SKM-1 (cell line): ENCODE measurements around the gene ARHGAP26.

Experiments used
- DNase-seq: peaks from one replicate; lab custom pipeline; 2025; ENCODE audit not compliant: unreplicated experiment; lab: John Stamatoyannopoulos, UW

Gene ARHGAP26, protein sequence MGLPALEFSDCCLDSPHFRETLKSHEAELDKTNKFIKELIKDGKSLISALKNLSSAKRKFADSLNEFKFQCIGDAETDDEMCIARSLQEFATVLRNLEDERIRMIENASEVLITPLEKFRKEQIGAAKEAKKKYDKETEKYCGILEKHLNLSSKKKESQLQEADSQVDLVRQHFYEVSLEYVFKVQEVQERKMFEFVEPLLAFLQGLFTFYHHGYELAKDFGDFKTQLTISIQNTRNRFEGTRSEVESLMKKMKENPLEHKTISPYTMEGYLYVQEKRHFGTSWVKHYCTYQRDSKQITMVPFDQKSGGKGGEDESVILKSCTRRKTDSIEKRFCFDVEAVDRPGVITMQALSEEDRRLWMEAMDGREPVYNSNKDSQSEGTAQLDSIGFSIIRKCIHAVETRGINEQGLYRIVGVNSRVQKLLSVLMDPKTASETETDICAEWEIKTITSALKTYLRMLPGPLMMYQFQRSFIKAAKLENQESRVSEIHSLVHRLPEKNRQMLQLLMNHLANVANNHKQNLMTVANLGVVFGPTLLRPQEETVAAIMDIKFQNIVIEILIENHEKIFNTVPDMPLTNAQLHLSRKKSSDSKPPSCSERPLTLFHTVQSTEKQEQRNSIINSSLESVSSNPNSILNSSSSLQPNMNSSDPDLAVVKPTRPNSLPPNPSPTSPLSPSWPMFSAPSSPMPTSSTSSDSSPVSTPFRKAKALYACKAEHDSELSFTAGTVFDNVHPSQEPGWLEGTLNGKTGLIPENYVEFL

DNA sequence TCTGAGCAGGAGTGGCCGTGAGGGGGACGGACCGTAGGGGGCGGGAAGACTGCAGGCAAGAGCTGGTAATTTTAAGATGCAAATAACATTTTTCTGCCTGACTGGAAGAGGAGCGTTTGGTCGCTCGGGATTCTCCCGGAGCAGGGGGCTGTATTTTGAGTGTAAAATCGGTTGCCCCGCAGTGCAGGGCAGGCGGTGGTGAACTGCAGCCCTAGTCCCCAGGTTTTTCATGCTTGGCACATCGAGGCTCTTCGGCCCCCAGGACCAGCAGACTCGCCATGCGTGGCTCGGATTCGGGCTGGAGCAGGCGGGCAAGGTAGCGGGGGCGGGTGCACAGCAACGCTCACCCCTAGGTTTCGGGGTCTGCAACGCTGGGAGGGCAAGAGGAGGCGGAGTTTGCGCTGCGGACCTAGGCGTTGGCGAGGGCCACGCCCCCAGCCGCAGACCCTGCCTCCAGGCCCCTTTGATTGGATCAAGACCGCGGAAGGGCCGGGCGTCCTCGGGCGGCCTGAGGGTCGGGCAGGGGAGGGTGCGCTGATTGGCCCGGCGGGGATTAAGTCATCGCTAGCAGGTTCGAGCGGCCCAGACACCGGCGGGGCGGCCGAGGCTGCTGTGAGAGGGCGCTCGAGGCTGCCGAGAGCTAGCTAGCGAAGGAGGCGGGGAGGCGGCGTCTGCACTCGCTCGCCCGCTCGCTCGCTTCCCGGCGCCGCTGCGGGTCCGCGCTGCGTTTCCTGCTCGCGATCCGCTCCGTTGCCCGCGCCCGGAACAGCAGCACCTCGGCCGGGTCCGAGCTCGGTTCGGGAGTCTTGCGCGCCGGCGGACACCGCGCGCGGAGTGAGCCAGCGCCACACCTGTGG, at the start of gene ARHGAP26:
Gene ARHGAP26, plus strand, starts transcription at position 585 of the 857 bp plus-strand sequence. CDS start 385 bp downstream, outside the sequence.
- DNase-seq: peak; percentile 92

DNA sequence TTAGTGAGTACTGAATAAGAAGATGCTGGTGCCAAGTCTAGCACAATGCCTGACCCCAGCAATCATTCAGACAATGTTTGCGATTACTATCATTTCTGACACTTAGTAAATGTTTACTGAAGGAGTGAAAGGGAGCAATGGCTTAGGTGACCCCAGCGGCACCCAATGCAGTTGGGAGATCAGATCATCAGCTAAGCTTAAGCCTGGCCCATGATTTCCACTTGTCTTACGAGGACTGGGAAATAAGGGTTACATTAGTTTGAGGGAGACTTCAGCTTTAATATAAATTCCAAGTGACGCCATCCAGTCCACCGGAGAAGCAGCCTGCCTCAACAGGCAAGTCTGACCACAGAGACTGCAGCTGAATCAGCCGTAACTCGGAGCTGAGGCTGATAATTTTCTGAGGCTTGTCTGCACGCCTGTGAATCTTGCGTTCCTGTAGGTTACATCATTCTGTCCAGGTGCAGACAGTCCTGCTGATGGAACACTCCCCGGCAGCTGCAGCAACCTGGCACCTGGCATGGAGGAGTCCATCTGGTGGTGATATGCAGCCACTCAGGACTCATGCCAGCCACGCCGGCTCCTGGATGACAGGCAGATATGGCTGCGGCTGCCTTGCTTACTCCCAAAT, 49.4 kb upstream of the ARHGAP26 start:
- no peak for DNase-seq

DNA sequence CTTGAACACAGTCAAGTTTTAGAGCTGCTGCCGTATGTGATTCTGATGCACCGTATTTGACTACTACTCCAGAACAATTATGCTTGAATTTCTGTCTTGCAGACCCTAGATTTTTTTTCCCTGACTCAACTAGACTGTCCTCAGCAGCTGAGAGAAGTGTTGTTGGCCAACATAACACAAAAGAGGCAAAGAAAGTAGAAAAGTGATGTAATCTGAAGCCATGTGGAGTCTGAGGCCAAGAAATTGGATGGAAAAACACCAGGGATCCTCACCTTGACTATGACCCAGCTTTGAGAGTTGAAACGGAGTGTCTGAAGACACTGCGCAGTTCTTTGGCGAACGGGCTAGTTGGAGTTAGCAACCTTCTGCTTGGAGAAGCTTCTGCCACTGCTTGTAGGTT, 48.0 kb upstream of the ARHGAP26 start:
- no peak for DNase-seq

DNA sequence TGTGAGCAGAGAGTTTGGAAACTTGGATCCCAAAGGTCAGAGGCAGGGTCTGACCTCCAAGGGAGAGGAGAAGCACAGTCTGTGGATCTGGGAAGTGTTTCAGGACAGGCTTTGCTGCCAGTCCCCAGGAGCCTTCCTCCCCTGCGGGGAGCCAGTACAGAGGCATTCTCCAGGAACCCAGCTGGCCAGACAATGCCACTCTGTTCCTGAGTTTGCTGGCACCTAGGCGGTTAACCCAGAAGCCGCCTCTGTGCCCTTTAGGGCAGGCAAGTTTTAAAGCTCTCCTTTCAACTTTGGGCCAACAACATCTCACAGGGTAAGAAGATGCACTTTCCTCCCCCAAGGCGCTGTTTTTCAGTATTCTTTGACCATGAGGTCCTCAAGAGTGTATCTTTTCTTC, 47.3 kb upstream of the ARHGAP26 start:
- DNase-seq: no peak

DNA sequence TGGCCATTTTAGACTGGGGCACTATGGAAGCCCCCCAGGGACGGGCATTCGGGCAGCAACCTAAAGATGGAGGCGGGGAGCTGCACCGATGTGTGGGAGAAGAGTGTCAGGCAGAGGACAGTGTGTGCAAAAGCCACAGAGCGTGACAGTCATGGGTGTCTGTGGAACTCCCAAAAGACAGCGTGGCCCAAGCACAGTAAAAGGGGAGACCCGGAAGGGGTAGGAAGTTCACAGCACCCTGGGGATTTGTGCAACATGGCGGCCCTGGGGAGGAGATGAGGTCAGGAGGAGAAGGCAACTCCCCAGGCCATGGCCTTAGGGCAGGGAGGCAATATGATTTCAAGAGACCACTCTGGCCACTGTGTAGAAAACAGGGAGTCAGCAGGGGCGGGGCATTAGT, 45.4 kb upstream of the ARHGAP26 start:
- DNase-seq: no peak

DNA sequence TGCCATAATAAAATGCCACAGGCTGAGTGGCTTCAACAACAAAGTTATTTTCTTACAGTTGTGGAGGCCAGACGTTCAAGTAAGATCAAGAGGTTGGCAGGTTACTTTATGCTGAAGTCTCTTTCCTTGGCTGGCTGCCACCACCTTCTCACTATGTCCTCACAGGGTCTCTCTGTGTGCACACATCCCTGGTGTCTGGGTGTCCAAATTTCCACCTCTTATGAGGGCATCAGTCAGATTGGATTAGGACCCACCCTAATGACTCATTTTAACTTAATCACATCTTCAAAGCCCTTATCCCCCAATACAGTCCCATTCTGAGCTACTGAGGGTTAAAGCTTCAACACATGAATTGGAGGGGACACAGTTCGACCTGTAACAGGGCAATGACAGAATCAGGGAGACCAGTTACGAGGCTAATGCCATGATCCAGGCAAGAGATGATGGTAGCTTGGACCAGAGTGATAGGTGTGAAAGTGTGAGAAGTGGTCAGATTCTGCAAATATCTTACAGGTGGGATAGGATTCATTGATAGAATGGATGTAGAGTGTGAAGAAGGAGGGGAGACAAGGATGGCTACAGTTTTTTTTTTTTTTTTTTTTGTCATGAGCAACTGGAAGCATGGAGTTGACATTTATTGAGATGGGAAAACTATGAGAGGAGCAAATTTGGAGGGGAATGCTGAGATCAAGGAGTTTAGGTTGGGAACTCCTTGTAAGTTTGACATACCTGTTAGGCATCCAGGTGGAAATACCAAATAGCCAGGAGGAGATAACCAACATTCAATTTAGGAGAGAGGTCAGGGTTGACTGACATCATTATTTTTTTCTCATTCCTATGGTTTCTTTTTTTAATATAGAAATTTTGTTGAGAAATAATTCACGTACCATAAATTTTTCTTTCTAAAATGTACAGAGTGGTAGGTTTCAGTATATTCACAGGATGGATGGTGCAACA, 44.7 kb upstream of the ARHGAP26 start:
- no peak for DNase-seq

DNA sequence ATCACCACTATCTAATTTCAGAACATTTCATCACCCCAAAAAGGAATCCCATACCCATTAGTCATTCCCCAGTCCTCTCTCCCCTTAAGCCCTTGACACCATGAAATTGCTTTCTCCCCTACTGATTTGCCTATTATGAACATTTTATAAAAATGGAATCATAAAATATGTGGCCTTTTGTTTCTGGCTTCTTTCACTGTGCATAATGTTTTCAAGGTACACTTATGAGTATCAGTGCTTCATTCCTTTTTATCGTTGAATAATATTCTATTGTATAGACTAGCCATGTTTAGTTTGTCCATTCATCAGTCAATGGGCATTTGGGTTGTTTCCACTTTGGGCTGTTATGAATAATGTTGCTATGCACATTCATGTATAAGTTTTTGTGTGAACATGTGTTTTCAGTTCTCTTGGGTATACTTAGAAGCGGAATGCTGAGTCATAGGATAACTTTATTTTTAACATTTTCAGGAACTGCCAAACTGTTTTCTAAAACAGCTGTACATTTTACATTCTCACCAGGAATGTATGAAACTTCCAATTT, 43.9 kb upstream of the ARHGAP26 start:
- DNase-seq: peak; percentile 47

DNA sequence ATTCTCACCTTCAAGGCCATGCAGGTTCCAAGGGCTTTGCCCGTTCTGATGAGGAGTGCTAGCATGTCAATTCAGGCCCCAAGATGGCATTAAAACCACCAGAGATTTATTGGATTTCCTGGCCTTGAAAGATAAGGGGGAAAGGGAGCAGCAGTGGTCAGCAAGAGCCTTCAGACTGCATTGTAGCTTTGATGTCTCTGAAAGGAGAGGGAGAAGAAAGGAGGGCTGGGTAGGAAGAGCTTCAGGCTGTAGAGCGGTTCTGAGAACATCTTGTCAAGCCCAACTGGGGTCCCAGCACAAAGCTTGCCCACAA, 42.5 kb upstream of the ARHGAP26 start:
- no peak for DNase-seq

DNA sequence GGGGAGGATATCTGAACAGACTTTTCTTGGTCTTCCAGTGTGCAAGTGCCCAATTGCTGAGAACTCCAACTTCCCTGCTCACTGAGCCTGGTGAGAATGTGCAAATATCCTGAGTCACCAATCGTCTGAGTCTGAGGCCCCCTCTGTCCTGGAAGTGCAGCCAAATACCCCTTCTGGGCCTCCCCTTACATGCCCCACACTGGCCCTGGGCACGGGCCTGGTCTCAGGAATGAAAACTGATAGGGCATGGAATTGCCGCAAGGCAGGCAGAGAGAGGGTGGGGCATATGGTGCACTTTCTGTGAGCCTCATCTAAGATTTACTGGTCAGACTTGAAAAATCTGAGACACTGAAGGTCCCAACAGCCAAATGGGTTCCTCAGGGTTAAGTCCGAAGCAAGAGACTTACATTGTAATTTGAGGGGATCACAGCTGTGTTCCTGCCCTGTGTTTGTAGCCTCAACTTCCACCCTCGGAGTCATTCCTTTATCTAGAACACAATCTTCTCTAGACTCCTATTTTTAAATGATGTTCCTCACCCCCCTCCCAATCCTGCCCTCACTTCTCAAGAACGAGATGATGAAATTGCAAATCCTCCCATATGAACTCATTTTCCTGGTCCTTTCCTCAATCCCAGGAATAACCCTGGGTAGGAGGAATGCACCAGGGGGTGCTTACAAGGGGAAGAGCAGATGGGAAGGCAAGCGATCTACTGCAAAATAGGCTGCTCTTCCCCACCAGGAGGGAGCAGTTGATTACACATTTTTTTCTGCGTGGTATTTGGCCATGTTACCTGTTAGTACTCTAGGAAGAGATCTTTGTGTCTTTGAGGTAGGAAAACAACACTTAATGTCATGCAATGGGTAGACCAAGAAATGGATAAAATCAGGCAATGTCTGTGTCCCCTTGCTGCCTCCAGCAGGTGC, 34.6 kb upstream of the ARHGAP26 start:
- DNase-seq: no peak

DNA sequence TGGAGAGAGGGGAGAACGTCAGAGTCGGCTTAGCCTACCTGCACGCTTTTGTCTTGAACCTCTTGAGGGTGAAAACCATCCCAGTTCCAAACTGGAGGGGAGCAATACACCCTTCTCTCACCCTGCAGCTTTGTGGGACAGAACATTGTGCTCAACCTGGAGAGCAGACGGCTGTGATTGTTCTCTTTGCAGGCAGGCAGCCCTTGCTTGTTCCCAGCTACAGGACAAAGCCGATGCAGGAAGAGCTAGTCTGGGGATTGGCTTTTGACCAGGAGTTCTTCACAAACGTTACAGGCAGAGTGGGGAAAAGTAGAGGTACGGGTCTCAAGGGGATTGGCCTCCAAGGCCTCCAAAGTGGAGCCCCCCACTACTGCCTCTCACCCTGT, 33.9 kb upstream of the ARHGAP26 start:
- no peak for DNase-seq

DNA sequence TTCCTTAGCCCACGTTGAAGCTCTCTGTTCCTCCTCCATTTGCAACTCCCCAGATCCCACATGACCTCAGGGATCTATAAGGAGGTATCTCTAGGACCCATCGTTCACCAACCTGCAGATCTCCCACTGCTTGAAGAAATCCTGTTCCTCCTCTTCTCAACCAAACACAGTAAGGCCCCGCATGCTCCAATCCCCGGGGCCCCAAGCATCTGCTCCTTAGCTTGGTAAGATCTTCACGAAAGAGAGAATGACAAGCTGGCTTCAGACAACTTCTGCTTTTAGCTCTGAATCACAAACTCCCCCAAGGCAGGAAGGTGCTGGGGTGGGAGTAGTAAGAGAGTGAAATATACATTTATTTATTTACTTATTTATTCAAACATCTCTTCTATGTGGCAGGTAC, 33.0 kb upstream of the ARHGAP26 start:
- no peak for DNase-seq

DNA sequence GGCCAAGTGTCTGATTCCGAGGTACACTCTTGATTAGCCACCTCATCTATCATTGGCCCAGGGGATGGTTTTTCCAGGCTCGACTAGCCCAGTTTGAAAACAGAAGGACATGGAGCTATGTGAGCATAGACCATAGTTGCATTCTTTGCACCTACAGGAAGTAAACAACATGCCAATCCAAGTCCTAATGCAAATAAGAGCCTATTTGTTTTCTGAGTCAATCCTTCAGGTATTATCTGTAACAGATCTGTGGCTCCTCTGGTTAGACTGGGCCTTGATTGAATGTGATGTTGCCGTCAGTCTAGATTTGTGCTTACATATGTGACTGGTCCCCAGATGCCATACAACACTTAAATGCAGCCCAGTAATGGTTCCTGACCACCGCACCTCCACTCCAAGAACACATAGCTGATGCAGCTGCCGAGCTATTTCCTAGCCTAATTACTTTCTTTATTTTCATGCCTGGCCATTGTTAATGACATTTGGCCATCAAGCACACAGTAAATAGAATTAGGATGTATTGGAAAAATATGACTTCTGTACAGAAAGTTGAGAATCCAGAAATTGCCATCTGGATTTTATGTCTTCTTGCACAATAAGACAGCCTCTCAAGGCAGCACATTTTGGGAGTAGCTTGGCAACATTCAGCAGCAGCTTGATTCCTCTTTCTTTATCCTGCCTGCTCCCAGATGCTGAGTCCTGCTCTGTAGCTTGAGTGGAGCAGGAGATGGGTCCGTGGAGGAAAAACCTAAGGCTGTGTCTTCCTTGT, 29.5 kb upstream of the ARHGAP26 start:
- DNase-seq: no peak

DNA sequence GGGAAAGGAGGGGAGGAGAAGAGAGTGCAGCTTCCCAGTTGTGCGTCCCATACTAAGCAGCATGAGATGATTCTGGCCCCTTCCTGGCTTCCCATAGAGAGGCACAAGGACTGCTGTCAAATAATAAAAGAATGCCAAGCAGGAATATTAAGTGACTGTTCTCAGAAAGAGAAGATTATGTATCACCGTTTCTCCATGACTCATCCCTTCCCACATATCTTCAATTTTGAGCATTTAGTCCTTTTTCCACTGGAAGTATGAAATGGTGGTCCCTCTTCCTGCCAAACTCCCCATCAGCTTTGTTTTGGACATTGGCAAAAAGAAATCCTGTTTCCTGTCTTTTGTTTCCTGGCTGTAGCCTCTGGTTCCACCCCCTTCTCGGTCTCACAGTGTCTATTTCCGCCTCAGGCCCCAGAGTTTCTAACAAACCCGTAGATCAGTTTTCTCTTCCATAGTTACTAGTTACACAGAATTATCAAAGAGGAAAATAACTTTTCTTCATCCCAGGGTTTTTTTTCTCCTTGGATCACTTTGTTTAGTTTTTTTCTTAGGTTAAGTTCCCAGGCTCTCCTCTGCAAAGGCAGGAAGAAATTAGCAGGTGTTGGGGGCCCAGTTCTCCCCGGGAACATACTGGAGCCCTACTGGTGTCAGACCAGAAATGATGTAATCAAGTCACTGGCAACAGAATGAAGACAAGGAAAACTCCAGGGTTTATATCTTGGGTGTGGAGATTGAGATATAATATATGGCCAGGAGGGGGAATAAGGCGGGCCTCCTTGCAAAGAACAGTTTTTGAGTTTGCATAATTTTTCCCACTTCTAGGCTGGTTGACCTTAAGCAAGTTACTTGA, 26.4 kb upstream of the ARHGAP26 start:
- DNase-seq: no peak

DNA sequence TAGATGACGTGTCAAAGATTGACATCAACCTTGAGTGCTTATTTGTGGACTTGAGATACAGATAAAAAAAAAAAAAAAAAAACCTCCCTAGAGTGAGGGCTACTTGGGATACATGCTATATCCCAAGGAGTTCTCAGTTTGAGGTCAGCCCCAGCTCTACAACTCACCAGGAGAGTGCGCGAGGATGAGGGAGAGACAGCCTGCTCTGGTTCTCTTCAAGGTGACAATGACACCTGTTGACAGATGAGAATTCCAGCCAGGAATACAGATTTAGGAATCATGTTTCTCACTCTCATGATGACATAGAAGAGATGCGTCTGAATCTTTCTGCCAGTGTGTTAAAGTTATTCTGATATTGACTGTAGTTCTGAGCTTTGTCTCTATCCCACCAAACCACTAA, 24.9 kb upstream of the ARHGAP26 start:
- DNase-seq: no peak

DNA sequence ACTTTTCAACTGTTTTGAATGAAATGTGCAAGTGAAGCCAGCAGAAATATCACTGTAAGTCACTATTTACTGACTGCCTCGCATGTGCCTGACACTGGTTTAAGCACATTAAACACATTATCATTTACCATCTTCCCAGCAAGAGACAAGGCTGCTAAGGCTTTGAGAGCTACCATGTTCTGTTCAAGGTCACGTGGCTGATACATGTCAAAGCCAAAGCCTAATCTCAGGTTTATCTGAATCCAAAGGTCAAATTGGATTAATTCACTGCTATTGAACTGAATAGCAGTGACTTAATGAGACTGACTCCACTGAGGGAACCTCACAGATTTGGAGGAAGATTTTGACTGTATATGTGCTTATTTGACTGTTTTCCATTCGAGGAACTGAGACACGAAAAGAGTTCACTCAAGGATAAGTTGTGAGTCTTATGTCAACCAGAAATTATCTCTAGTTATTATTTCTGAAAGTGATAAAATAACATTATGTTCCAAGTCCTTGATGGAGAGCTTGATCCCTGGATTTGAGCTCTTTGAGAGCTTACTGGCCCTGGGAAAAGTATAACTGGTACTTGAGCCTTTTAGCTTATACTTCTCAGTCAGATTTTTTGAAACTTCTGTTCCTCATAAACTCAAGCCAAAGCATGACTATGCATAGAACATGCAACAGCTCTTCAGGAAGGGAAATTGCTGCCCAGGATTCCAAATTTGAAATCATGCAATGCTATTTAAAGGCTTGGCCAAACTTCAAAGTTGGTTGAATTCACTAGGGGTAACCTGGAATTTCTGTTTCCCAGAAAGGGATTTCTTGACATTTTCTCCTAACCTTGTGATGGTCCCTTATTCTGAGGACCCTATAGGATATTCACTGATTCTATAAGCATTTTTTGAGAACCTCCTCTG, 23.4 kb upstream of the ARHGAP26 start:
- DNase-seq: no peak

DNA sequence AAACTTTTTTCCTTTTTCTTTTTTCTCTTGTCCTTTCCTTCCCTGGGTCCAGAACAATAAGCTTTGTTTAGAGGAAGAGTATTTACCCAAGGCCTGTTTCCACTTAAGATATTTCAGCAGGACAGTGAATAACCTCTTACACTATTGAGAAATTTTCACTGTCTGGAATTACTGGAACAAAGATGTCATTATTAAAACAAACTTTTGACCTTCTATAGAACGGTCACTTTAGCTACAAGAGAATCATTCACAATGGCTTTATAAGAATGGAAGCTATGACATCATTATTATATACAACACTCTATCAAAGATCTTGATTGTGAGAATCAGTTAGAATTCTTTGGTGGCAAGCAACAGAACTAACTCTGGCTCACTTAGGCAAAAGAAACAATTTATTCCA, 22.0 kb upstream of the ARHGAP26 start:
- no peak for DNase-seq
